GM12878 (cell line): ENCODE results near the gene PGM3. TPM values are rescaled to one million over a fixed set of nuclear protein-coding genes. Genes with fewer than 3 reads are reported as not detected.

Experiments used
- ASH2L ChIP-seq: fragments of 300-600, 200-600 bp; sonication (generic); IDR thresholded peaks from 2 replicates; pipeline ENCODE4 v1.6.1; 2017; ENCODE audit warnings: low read depth, mild to moderate bottlenecking, borderline replicate concordance
- BMI1 ChIP-seq: fragments of 450-650 bp; IDR thresholded peaks from 2 replicates; pipeline ENCODE4 v1.6.1; 2016; ENCODE audit warnings: mild to moderate bottlenecking, moderate library complexity, borderline replicate concordance
- EGR1 ChIP-seq, 2 experiments: IDR thresholded peaks; 1 replicate in 1 of 2; 2 replicates in 1 of 2; pipeline ENCODE4 v1.6.1; 2011 to 2012; ENCODE audit warnings: low read depth in 2 of 2, low read length in 2 of 2, borderline replicate concordance in 1 of 2, mild to moderate bottlenecking in 1 of 2, moderate library complexity in 1 of 2
- IRF4 ChIP-seq: IDR thresholded peaks from 2 replicates; pipeline ENCODE4 v1.6.1; 2011; ENCODE audit warnings: low read depth, low read length
- JUNB ChIP-seq: IDR thresholded peaks from 2 replicates; pipeline ENCODE4 v1.6.1; 2016; ENCODE audit warnings: antibody characterized with exemption, mild to moderate bottlenecking
- KAT2A ChIP-seq: conservative IDR thresholded peaks from 2 replicates; pipeline ENCODE4 v1.6.1; 2011; ENCODE audit warnings: low read depth, low read length; ENCODE audit not compliant: control insufficient read depth
- MXI1 ChIP-seq: fragments of 150-350 bp; IDR thresholded peaks from 2 replicates; pipeline ENCODE4 v1.6.1; 2011; ENCODE audit warnings: low read depth, mild to moderate bottlenecking, inconsistent platforms, low read length, improper control_type of control experiment
- PAX5 ChIP-seq: IDR thresholded peaks from 2 replicates; pipeline ENCODE4 v1.6.1; 2011; ENCODE audit warnings: low read depth, low read length, borderline replicate concordance
- RBBP5 ChIP-seq: fragments of 200-600 bp; sonication (generic); conservative IDR thresholded peaks from 2 replicates; pipeline ENCODE4 v1.6.1; 2016
- REST ChIP-seq: IDR thresholded peaks from 2 replicates; pipeline ENCODE4 v1.6.1; 2012; ENCODE audit warnings: mild to moderate bottlenecking, low read depth, low read length
- SIX5 ChIP-seq: IDR thresholded peaks from 2 replicates; pipeline ENCODE4 v1.6.1; 2011; ENCODE audit warnings: mild to moderate bottlenecking, low read depth, low read length, moderate library complexity; ENCODE audit not compliant: severe bottlenecking
- SPI1 ChIP-seq: IDR thresholded peaks from 2 replicates; pipeline ENCODE4 v1.6.1; 2011; ENCODE audit warnings: low read depth, mild to moderate bottlenecking, low read length, moderate library complexity, borderline replicate concordance; ENCODE audit not compliant: insufficient read depth
- STAT3 ChIP-seq: IDR thresholded peaks from 2 replicates; pipeline ENCODE4 v1.6.1; 2011; ENCODE audit warnings: low read depth, low read length, improper control_type of control experiment
- TCF3 ChIP-seq: IDR thresholded peaks from 2 replicates; pipeline ENCODE4 v1.6.1; 2012; ENCODE audit warnings: low read depth, mild to moderate bottlenecking, low read length, borderline replicate concordance; ENCODE audit not compliant: insufficient read depth
- ZNF274 ChIP-seq: IDR thresholded peaks from one replicate; pipeline ENCODE4 v1.8.0; 2011; ENCODE audit not compliant: insufficient read length, insufficient read depth
- polyA plus RNA-seq, 11 experiments: library from polyadenylated mRNA; depleted of rRNA in 4 of 11; unstranded in 6 of 11; stranded (reverse) in 5 of 11; fragments of >200 nt; fragmentation: Nextera tagmentation in 4 of 11; fragmentation: Illumina TruSeq in 1 of 11; extraction: Ambion mirVana in 4 of 11; extraction: Trizol in 1 of 11; gene quantifications; 1 replicate in 1 of 11; 2 replicates in 10 of 11; pipeline versions ENCODE4 v1.2.1 to v1.2.3, GENCODE V29; 2011 to 2016; ENCODE audit warnings: inconsistent platforms in 2 of 11, missing spikeins in 2 of 11, low read depth in 1 of 11
- total RNA-seq, 4 experiments: library from RNA; depleted of rRNA in 3 of 4; stranded (reverse); fragments of >200 nt in 3 of 4; fragmentation: Illumina TruSeq in 1 of 4; extraction: Trizol in 1 of 4; gene quantifications; 2 replicates each; pipeline versions ENCODE4 v1.2.1 to v1.2.3, GENCODE V29; 2013 to 2021
- TF ChIP-seq, protein P1 (sequence below): IDR thresholded peaks from 2 replicates; pipeline ENCODE4 v1.6.1; 2011; ENCODE audit warnings: low read depth, low read length, improper control_type of control experiment, borderline replicate concordance
- TF ChIP-seq, protein P2 (sequence below): fragments of 450-650 bp; IDR thresholded peaks from 2 replicates; pipeline ENCODE4 v1.6.1; 2017; ENCODE audit warnings: antibody characterized with exemption, mild to moderate bottlenecking, moderate library complexity

The PGM3 gene
- total and polyA plus RNA-seq, 10 of the 15 experiments (the other 5 are each of a cell fraction or from before 2014, with no cell fraction given): 13.0 to 36.0 (median 24.6) TPM

- TF ChIP-seq SIX5: no peak
- TF ChIP-seq SPI1: peak; percentile 52; the same call in 1 of the 2 replicates
- no peak for TF ChIP-seq KAT2A
- peak in 1 of 2 experiments; percentile 60; a peak in 1 of 3 replicates for TF ChIP-seq EGR1 (IDR thresholded peaks at IDR 0.05; ENCODE audit: borderline replicate concordance in 1 of 2, low read depth in 2 of 2, low read length in 2 of 2)
- TF ChIP-seq, protein P1, sequence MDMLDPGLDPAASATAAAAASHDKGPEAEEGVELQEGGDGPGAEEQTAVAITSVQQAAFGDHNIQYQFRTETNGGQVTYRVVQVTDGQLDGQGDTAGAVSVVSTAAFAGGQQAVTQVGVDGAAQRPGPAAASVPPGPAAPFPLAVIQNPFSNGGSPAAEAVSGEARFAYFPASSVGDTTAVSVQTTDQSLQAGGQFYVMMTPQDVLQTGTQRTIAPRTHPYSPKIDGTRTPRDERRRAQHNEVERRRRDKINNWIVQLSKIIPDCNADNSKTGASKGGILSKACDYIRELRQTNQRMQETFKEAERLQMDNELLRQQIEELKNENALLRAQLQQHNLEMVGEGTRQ: no peak
- no peak for TF ChIP-seq ASH2L
- TF ChIP-seq RBBP5: no peak
- TF ChIP-seq MXI1: peak; percentile 77
- peak; percentile 87 for TF ChIP-seq TCF3
- TF ChIP-seq STAT3: no peak
- TF ChIP-seq, protein P2, sequence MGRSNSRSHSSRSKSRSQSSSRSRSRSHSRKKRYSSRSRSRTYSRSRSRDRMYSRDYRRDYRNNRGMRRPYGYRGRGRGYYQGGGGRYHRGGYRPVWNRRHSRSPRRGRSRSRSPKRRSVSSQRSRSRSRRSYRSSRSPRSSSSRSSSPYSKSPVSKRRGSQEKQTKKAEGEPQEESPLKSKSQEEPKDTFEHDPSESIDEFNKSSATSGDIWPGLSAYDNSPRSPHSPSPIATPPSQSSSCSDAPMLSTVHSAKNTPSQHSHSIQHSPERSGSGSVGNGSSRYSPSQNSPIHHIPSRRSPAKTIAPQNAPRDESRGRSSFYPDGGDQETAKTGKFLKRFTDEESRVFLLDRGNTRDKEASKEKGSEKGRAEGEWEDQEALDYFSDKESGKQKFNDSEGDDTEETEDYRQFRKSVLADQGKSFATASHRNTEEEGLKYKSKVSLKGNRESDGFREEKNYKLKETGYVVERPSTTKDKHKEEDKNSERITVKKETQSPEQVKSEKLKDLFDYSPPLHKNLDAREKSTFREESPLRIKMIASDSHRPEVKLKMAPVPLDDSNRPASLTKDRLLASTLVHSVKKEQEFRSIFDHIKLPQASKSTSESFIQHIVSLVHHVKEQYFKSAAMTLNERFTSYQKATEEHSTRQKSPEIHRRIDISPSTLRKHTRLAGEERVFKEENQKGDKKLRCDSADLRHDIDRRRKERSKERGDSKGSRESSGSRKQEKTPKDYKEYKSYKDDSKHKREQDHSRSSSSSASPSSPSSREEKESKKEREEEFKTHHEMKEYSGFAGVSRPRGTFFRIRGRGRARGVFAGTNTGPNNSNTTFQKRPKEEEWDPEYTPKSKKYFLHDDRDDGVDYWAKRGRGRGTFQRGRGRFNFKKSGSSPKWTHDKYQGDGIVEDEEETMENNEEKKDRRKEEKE: no peak
- TF ChIP-seq JUNB: no peak
- no peak for TF ChIP-seq ZNF274
- peak; percentile 48 for TF ChIP-seq PAX5
- TF ChIP-seq REST: no peak
- TF ChIP-seq BMI1: no peak
- TF ChIP-seq IRF4: no peak
These were observed at the start of gene PGM3, which contains the start of gene RWDD2A (continued) for GRCh38 chr6:83192871-83193746.
